ENCODE data around the gene GAS1.

DNA sequence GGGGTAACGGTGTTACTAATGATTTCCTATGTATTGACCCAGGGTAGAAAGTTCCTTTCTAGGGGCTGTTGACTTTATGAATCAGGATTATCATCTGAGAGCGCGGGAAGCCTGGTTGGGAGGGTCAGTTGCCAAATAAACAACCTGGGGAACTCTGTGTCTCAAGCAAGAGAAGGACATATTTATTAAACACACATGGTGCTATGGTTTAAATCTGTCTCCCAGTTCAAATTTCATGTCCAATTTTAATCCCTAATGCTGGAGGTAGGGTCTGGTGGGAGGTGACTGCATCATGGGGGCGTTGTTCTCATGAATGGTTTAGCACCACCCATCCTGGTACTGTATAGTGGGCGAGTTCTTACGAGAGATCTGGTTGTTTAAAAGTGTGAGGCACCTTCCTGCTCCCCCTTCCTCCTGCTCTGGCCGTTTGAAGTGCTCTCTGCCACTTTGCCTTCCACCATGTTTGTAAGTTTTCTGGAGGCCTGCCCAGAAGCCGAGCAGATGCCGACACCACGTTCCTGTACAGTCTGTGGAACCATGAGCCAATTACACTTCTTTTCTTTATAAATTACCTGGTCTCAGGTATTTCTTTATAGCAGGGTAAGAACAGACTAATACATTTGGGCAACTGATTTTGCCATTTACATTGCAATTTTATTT, 19.7 kb upstream of the GAS1 start:
- TF ChIP-seq, protein P1, sequence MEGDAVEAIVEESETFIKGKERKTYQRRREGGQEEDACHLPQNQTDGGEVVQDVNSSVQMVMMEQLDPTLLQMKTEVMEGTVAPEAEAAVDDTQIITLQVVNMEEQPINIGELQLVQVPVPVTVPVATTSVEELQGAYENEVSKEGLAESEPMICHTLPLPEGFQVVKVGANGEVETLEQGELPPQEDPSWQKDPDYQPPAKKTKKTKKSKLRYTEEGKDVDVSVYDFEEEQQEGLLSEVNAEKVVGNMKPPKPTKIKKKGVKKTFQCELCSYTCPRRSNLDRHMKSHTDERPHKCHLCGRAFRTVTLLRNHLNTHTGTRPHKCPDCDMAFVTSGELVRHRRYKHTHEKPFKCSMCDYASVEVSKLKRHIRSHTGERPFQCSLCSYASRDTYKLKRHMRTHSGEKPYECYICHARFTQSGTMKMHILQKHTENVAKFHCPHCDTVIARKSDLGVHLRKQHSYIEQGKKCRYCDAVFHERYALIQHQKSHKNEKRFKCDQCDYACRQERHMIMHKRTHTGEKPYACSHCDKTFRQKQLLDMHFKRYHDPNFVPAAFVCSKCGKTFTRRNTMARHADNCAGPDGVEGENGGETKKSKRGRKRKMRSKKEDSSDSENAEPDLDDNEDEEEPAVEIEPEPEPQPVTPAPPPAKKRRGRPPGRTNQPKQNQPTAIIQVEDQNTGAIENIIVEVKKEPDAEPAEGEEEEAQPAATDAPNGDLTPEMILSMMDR (conservative IDR thresholded peaks at IDR 0.05; ENCODE audit: low read depth, low read length) = no peak
- TF ChIP-seq, protein P2, sequence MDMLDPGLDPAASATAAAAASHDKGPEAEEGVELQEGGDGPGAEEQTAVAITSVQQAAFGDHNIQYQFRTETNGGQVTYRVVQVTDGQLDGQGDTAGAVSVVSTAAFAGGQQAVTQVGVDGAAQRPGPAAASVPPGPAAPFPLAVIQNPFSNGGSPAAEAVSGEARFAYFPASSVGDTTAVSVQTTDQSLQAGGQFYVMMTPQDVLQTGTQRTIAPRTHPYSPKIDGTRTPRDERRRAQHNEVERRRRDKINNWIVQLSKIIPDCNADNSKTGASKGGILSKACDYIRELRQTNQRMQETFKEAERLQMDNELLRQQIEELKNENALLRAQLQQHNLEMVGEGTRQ (IDR thresholded peaks at IDR 0.05; ENCODE audit: low read depth, low read length) = no peak
- TF ChIP-seq RAD21 (IDR thresholded peaks at IDR 0.05; ENCODE audit: low read length) = no peak
- no peak for TF ChIP-seq POLR2A (IDR thresholded peaks at IDR 0.05; ENCODE audit: low read depth, low read length)
- no peak for TF ChIP-seq SMC3 (IDR thresholded peaks at IDR 0.05; ENCODE audit: low read depth, low read length)
- TF ChIP-seq CEBPB (IDR thresholded peaks at IDR 0.05; ENCODE audit: low read depth, low read length) = no peak

All from IMR-90 (cell line).